Lower leg skin (tissue), 4 donors: ENCODE results near the gene OBP2B. TPM values are rescaled to one million over a fixed set of nuclear protein-coding genes. Genes with fewer than 3 reads are reported as not detected.
"Not testable (repeated sequence)": the region's sequence is repeated elsewhere in the genome, so short reads cannot be mapped to it uniquely, and the experiment has no call there.

ENCODE experiments used
- DNase-seq, 2 donors: peaks; one replicate each; pipeline ENCODE4 v3.0.0-alpha.2; 2019; ENCODE audit warnings: low spot score in 2 of 2
- H3K4me3 ChIP-seq: fragments of 200-600 bp; sonication (generic); 2 replicates; pipeline ENCODE4 v1.5.1; 2017; ENCODE audit warnings: mild to moderate bottlenecking, low read depth; ENCODE audit not compliant: poor library complexity, severe bottlenecking
- POLR2A ChIP-seq, 2 donors: fragments of 450-650 bp; IDR thresholded peaks; one replicate each; pipeline ENCODE4 v1.6.1; 2016 to 2017; ENCODE audit warnings: antibody characterized with exemption in 2 of 2, mild to moderate bottlenecking in 1 of 2, moderate library complexity in 1 of 2
- WGBS, 2 donors: methylation state at CpG; one replicate each; pipeline ENCODE4 v1.1.5; 2018; 5-methylcytosine and 5-hydroxymethylcytosine counted together
- intact Hi-C: fragments of 100-400 bp; cut with DNase I; formaldehyde crosslinking; loops from one replicate; pipeline ENCODE4 v1.15.0; 2023; ENCODE audit warnings: low total_unique reads
- total RNA-seq, 4 donors: library from RNA; depleted of rRNA; stranded (reverse); fragments of >200 nt; gene quantifications; one replicate each; pipeline ENCODE4 v1.1.0, GENCODE V29; 2016
- TF ChIP-seq, protein P1 (sequence below), 3 donors: fragments of 450-650 bp; IDR thresholded peaks; one replicate each; pipeline ENCODE4 v1.5.1; 2016; ENCODE audit warnings: antibody characterized with exemption in 3 of 3, mild to moderate bottlenecking in 3 of 3, moderate library complexity in 2 of 3

OBP2B gene
- total RNA-seq, 4 donors from 2014 or later, result 11.4 to 13.0 TPM; not detected in 2

DNA sequence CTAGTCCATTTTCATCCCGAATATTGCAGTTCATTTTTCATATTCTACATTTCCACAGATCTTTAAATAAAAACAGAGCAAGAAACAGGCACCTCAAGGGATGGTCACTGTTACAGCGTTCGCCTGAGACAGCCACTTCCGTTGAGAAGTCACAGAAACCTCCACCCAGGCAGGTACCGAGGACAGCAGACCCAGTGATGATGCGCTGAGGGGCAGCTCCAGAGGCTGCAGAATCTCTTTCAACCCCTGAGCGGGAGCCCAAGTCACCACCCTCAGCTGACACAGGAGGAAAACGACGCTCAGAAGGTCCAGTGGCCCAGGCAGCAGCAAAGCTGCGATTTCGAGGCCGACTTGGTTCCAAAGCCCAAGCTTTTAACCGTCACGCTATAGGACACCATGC is 33.2 kb upstream of the OBP2B start:
- no peak for DNase-seq
- intact Hi-C loops, result no loop called here
- TF ChIP-seq POLR2A (IDR thresholded peaks at IDR 0.05), result no peak
- TF ChIP-seq, protein P1, sequence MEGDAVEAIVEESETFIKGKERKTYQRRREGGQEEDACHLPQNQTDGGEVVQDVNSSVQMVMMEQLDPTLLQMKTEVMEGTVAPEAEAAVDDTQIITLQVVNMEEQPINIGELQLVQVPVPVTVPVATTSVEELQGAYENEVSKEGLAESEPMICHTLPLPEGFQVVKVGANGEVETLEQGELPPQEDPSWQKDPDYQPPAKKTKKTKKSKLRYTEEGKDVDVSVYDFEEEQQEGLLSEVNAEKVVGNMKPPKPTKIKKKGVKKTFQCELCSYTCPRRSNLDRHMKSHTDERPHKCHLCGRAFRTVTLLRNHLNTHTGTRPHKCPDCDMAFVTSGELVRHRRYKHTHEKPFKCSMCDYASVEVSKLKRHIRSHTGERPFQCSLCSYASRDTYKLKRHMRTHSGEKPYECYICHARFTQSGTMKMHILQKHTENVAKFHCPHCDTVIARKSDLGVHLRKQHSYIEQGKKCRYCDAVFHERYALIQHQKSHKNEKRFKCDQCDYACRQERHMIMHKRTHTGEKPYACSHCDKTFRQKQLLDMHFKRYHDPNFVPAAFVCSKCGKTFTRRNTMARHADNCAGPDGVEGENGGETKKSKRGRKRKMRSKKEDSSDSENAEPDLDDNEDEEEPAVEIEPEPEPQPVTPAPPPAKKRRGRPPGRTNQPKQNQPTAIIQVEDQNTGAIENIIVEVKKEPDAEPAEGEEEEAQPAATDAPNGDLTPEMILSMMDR (IDR thresholded peaks at IDR 0.05), result no peak
- H3K4me3 ChIP-seq, result no peak overlapping the region
- WGBS, 2 donors, result 85 to 92% methylated on average over 14 of the region's 14 CpGs

GRCh38 chr9:133239533-133240090 is 30.6 kb upstream of the OBP2B start:
- peak in 1 of 2 donors; percentile 74 for DNase-seq
- TF ChIP-seq, protein P1 (IDR thresholded peaks at IDR 0.05), result no peak
- TF ChIP-seq POLR2A (IDR thresholded peaks at IDR 0.05), result no peak
- no peak overlapping the region for H3K4me3 ChIP-seq
- 83 to 87% methylated on average over 18 of the region's 18 CpGs for WGBS, 2 donors
- intact Hi-C loops, result no loop called here

GRCh38 chr9:133238851-133239532 is 29.9 kb upstream of the OBP2B start:
- intact Hi-C loops, result no loop called here
- no peak overlapping the region for H3K4me3 ChIP-seq
- DNase-seq, result peak in 1 of 2 donors; percentile 88
- WGBS, 2 donors, result 11 to 12% methylated on average over 25 to 26 of the region's 26 CpGs
- no peak for TF ChIP-seq POLR2A (IDR thresholded peaks at IDR 0.05)
- TF ChIP-seq, protein P1 (IDR thresholded peaks at IDR 0.05), result no peak

DNA sequence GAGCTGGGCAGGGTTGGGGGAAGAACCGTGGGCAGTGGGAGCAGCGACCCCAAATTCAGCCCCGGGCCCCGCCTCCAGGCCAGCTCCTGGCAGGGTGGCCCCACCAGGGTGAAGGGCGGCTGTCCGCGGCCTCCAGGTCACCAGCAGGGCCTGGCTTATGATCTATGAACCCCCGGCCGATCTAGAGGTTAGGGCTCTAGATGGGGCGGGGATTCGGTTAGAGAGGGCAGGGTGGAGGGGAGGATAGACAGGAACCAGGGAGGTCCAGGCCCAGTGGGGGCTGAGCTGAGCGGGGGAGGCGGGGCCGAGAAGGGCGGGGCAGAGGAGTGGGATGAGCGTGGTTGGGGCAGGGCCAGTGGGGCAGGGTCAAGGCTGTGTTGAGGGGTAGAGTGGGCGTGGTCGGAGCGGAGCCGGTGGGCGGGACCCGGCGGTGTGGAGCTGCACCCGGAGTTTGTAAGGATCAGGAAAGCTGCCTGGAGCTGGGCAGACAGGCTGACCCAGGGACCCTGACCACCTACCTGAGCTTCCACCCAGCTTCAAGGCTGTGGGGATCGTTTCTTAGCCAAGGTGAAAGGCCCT is 29.3 kb upstream of the OBP2B start:
- DNase-seq, result peak; percentile 76 to 97
- no peak overlapping the region for H3K4me3 ChIP-seq
- WGBS, 2 donors, result 18 to 19% methylated on average over 24 to 25 of the region's 25 CpGs
- intact Hi-C loops, result no loop called here
- no peak for TF ChIP-seq POLR2A (IDR thresholded peaks at IDR 0.05)
- TF ChIP-seq, protein P1 (IDR thresholded peaks at IDR 0.05), result no peak

DNA sequence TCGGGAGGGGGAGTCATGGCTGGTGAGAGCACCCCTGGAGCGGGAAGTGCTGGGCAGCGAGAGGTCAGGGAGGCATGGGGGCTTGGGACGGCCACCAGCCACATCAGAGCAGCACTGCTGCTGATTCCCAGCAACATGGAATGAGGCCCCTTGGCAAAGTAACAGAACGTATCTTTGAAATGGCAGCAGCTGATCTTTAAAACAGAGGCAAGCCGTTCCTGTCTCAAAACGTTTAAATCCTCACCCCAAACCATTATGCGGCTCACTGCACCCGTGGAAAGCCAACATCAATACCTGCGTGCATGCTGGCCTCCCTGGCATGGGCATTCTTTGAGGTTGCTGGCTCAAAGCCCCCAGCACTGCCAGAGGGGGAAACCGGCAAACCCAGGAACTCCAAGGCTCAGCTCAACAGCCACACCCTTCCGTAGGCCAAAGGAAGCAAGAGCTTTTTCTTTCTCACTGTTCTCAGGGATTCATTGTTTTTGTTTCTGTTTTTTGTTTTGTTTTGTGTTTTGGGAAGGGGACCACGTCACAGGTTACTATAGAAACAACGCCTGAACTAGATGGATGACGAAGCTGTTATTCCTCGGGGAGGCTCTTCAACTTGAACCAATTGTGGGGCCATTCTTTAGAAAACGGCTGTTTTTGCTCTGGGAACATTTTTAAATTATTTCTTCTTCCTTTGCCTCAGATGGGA is 28.1 kb upstream of the OBP2B start:
- WGBS, 2 donors, result 36 to 39% methylated on average over 16 to 17 of the region's 17 CpGs
- intact Hi-C loops, result no loop called here
- H3K4me3 ChIP-seq, result no peak overlapping the region
- TF ChIP-seq POLR2A (IDR thresholded peaks at IDR 0.05), result no peak
- TF ChIP-seq, protein P1 (IDR thresholded peaks at IDR 0.05), result no peak
- peak in 1 of 2 donors; percentile 75 for DNase-seq

GRCh38 chr9:133236291-133237034 is 27.4 kb upstream of the OBP2B start:
- peak in 1 of 2 donors; percentile 86 for DNase-seq
- intact Hi-C loops, H3K4me3 ChIP-seq: not testable (repeated sequence)
- WGBS, 2 donors, result 65 to 70% methylated on average over 14 to 19 of the region's 19 CpGs
